GM21529 (cell line): Measurements from ENCODE around the gene KAT8.
"Not testable (repeated sequence)": the region's sequence is repeated elsewhere in the genome, so short reads cannot be mapped to it uniquely, and the experiment has no call there.

ENCODE experiments used
- ATAC-seq: cut with Tn5 transposase; IDR thresholded peaks from one replicate; pipeline ENCODE4 v1.9.1; 2021; ENCODE audit not compliant: unreplicated experiment

KAT8 gene

GRCh38 chr16:31130336-31130891, 12.9 kb downstream of the KAT8 start:
- no peak for ATAC-seq

GRCh38 chr16:31130899-31131298, 13.4 kb downstream of the KAT8 start:
- no peak for ATAC-seq

GRCh38 chr16:31131416-31131815, 14.0 kb downstream of the KAT8 start:
- no peak for ATAC-seq

- no peak for ATAC-seq
Measured at GRCh38 chr16:31131841-31132271, 14.4 kb downstream of the KAT8 start.

- ATAC-seq, result no peak
Measured at GRCh38 chr16:31132303-31132979, 15.0 kb downstream of the KAT8 start.

- ATAC-seq, result no peak
Measured at GRCh38 chr16:31133046-31133501, 15.6 kb downstream of the KAT8 start.

- no peak for ATAC-seq
Measured at GRCh38 chr16:31134091-31134571, 16.7 kb downstream of the KAT8 start.

- no peak for ATAC-seq
Measured at GRCh38 chr16:31134625-31135534, 17.4 kb downstream of the KAT8 start.

- ATAC-seq, result no peak
Measured at GRCh38 chr16:31135535-31136286, 18.2 kb downstream of the KAT8 start, which contains the start of gene PRSS8. PRSS8 (minus strand) TSS chr16:31135727; CDS start chr16:31135498, 229 bp downstream.

GRCh38 chr16:31136287-31136662, 18.8 kb downstream of the KAT8 start:
- ATAC-seq, result no peak

GRCh38 chr16:31136822-31137499, 19.5 kb downstream of the KAT8 start:
- not testable (repeated sequence) for ATAC-seq

- no peak for ATAC-seq
Measured at GRCh38 chr16:31138621-31139578, 21.4 kb downstream of the KAT8 start.

- not testable (repeated sequence) for ATAC-seq
Measured at GRCh38 chr16:31141071-31141469, 23.6 kb downstream of the KAT8 start.

- ATAC-seq, result peak; percentile 4
Measured at GRCh38 chr16:31141489-31142108, 24.1 kb downstream of the KAT8 start.

GRCh38 chr16:31142109-31143010, 24.9 kb downstream of the KAT8 start:
- peak; percentile 83 for ATAC-seq

GRCh38 chr16:31143011-31143693, 25.7 kb downstream of the KAT8 start:
- ATAC-seq, result no peak

- no peak for ATAC-seq
Measured at GRCh38 chr16:31143694-31144148, 26.3 kb downstream of the KAT8 start.
